Measurements from ENCODE around the gene DUSP28. TPM values are rescaled to one million over a fixed set of nuclear protein-coding genes. Genes with fewer than 3 reads are reported as not detected.

Gene DUSP28
- total and polyA plus RNA-seq, 2 of the 13 experiments (the other 11 are each of a cell fraction or from before 2014, with no cell fraction given) = 5.2 to 8.6 TPM

DNA sequence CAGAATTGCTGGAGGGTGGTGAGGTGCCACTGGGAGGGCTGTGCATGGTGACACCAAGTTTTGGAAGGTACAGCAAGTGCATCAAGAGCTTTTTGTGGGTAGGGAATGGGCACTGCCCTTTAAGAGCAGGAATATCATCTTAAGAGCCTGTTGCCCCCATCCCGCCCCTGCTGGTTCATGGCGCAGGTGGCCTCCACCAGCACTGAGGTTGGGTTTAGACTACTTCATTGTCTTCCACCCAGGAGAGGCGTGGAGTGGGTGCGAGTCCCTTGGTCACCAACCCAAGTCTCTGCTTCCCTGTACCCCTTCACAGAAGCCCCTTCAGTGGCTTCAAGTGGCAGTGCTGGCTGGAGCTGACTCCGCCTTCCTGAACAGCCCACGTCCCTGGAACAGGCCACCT is 15.9 kb downstream of the DUSP28 start (continued):
- TF ChIP-seq, protein P1, sequence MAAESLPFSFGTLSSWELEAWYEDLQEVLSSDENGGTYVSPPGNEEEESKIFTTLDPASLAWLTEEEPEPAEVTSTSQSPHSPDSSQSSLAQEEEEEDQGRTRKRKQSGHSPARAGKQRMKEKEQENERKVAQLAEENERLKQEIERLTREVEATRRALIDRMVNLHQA (CRISPR knock-in tag; IDR thresholded peaks at IDR 0.05) = no peak
- TF ChIP-seq STAT5B (CRISPR knock-in tag; IDR thresholded peaks at IDR 0.05) (no peak), HOXA7 (CRISPR knock-in tag; IDR thresholded peaks at IDR 0.05) (no peak)

DNA sequence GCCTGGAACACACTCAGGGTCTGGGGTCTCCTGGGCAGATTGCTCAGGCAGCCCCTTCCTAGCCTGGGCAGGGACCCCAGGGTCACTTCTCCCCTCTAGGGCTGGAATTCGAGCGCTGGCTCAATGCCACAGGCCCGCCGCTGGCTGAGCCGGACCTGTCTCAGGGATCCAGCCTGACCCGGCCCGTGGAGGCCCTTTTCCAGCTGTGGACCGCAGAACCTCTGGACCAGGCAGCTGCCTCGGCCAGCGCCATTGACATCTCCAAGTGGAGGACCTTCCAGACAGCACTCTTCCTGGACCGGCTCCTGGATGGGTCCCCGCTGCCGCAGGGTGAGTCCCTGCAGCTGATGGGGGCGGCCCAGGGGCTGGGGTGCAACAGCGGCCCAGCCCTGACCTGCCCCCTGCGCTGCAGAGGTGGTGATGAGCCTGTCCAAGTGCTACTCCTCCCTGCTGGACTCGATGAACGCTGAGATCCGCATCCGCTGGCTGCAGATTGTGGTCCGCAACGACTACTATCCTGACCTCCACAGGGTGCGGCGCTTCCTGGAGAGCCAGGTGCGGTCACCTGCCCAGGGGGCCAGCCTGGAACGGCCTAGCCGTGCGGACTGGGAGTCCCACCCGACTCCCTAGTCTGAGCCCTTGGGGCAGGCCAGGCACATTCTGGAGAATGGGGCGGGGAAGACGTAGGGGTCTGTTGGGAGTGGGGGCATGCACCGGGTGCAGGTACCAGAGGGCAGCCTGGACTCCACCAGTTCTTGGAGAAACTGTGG is 16.5 kb downstream of the DUSP28 start:
- Histone ChIP-seq H2AFZ (ENCODE audit: low read length) (no peak overlapping the region), H3K79me2 (ENCODE audit: insufficient read depth, low read length) (peaks cover 9% of the 10 kb centered on the region), H3K4me1 (ENCODE audit: insufficient read depth, low read length) (peaks cover 29% of the 10 kb centered on the region), H3K27ac (ENCODE audit: extremely low read length, insufficient read depth, low read length) (no peak overlapping the region), H3K9ac (ENCODE audit: insufficient read depth, low read depth, low read length) (no peak overlapping the region), H3K36me3 (replicated peaks in 1 of 2; ENCODE audit: control insufficient read depth in 1 of 2, insufficient read depth in 2 of 2, low read length in 2 of 2) (peaks cover 0 to 14% of the 10 kb centered on the region in 2 experiments; a peak in 3 of 5 replicates), H3K27me3 (ENCODE audit: control insufficient read depth in 1 of 2, insufficient read depth in 2 of 2, low read length in 2 of 2) (no peaks in the 10 kb centered on the region), H3K4me2 (ENCODE audit: low read depth, low read length) (no peak overlapping the region), H4K20me1 (ENCODE audit: insufficient read depth, low read length) (peaks cover 3% of the 10 kb centered on the region; the same call in 1 of the 2 replicates), H3K4me3 (replicated peaks in 1 of 3; ENCODE audit: insufficient read depth in 1 of 3, low read depth in 2 of 3, low read length in 3 of 3) (no peak overlapping the region), H3K9me3 (ENCODE audit: low read length) (no peaks in the 10 kb centered on the region)
- in situ Hi-C loops (cut with HindIII; ENCODE audit: extremely low pct_ligation_motif_present, low pct_unique_long_range_greater_than_20kb) = no loop called here
- ATAC-seq = no peak
- no peak for FAIRE-seq
- BruUV-seq (replicated peaks) = no TSS peak
- TF ChIP-seq PITX1 (CRISPR knock-in tag; IDR thresholded peaks at IDR 0.05) (no peak), AGO1 (IDR thresholded peaks at IDR 0.05; ENCODE audit: low read depth, low read length, poor library complexity, severe bottlenecking) (peak; percentile 44), AGO2 (optimal IDR thresholded peaks at IDR 0.05; ENCODE audit: low read depth, low read length) (peak; percentile 76)
- intact Hi-C loops (cut with micrococcal nuclease; ENCODE audit: unreplicated experiment) = no loop called here
- ChIA-PET POLR2A (interaction anchor here (1.3 to 3.2 kb wide), 3 partner anchors 10 to 28 kb away, joined by 3 to 11 read pairs (median 5); partner anchors contain the start of gene CAPN10), CTCF (ENCODE audit: low intra/inter-chr PET ratio, low total read pairs) (no interaction called here)
- no peak for DNase-seq (ENCODE audit: low spot score)
- 100% methylated on average over 13 of the region's 32 CpGs for WGBS (ENCODE audit: low lambda C conversion rate)
